HG03469 (cell line): Measurements from ENCODE around the gene SETBP1.

Source experiments
- ATAC-seq: cut with Tn5 transposase; IDR thresholded peaks from one replicate; pipeline ENCODE4 v1.9.1; 2021; ENCODE audit warnings: mild to moderate bottlenecking, moderate library complexity, moderate number of reproducible peaks; ENCODE audit not compliant: unreplicated experiment

The SETBP1 gene

GRCh38 chr18:44730803-44731529 is 50.3 kb downstream of the SETBP1 start:
- ATAC-seq = no peak

GRCh38 chr18:44731530-44732237 is 51.0 kb downstream of the SETBP1 start:
- peak; percentile 39 for ATAC-seq

GRCh38 chr18:44732238-44732563 is 51.5 kb downstream of the SETBP1 start:
- ATAC-seq = no peak

GRCh38 chr18:44732599-44732998 is 51.9 kb downstream of the SETBP1 start:
- no peak for ATAC-seq

- ATAC-seq = no peak
These were observed 52.5 kb downstream of the SETBP1 start for GRCh38 chr18:44733069-44733753.

GRCh38 chr18:44733754-44734465 is 53.2 kb downstream of the SETBP1 start:
- no peak for ATAC-seq

- ATAC-seq = no peak
These were observed 54.4 kb downstream of the SETBP1 start for GRCh38 chr18:44735096-44735495.

- ATAC-seq = no peak
These were observed 56.1 kb downstream of the SETBP1 start for GRCh38 chr18:44736664-44737380.

- ATAC-seq = no peak
These were observed 56.9 kb downstream of the SETBP1 start for GRCh38 chr18:44737623-44738022.

- no peak for ATAC-seq
These were observed 59.3 kb downstream of the SETBP1 start for GRCh38 chr18:44740000-44740399.

- no peak for ATAC-seq
These were observed 60.4 kb downstream of the SETBP1 start for GRCh38 chr18:44741085-44741484.

- ATAC-seq = no peak
These were observed 60.8 kb downstream of the SETBP1 start for GRCh38 chr18:44741511-44741910.

GRCh38 chr18:44742126-44742525 is 61.4 kb downstream of the SETBP1 start:
- no peak for ATAC-seq

GRCh38 chr18:44742718-44743311 is 62.1 kb downstream of the SETBP1 start:
- no peak for ATAC-seq

- ATAC-seq = no peak
These were observed 62.9 kb downstream of the SETBP1 start for GRCh38 chr18:44743631-44744030.

GRCh38 chr18:44744161-44745121 is 63.8 kb downstream of the SETBP1 start:
- no peak for ATAC-seq

GRCh38 chr18:44747157-44747556 is 66.5 kb downstream of the SETBP1 start:
- ATAC-seq = no peak

- no peak for ATAC-seq
These were observed 67.9 kb downstream of the SETBP1 start for GRCh38 chr18:44748582-44748981.

GRCh38 chr18:44750774-44751173 is 70.1 kb downstream of the SETBP1 start:
- ATAC-seq = no peak
